WTC11 (cell line): ENCODE measurements around the gene APOL1. TPM values are rescaled to one million over a fixed set of nuclear protein-coding genes. Genes with fewer than 3 reads are reported as not detected.

ENCODE experiments used
- ATAC-seq: fragments of 200-7000 bp; cut with Tn5 transposase; 2 replicates; pipeline ENCODE4 v1.10.0; 2021; ENCODE audit warnings: mild to moderate bottlenecking, moderate library complexity
- CTCF ChIA-PET: fragments of 300-600 bp; sonication (Branson Sonifier 250); formaldehyde crosslinking; loops from one replicate; lab custom pipeline; 2021; ENCODE audit warnings: antibody characterized with exemption; lab: Charles Lee
- POLR2A ChIA-PET: fragments of 350-600 bp; sonication (Branson Sonifier 250); formaldehyde crosslinking; loops from one replicate; lab custom pipeline; 2021; ENCODE audit warnings: antibody characterized with exemption; lab: Charles Lee
- DNase-seq: peaks from one replicate; pipeline ENCODE4 v3.0.0; 2021; ENCODE audit warnings: low spot score
- H3K27ac Mint-ChIP-seq: 2 replicates; pipeline ENCODE4 v1.8.0; 2021; ENCODE audit warnings: mixed read lengths
- H3K27me3 Mint-ChIP-seq: 2 replicates; pipeline ENCODE4 v1.8.0; 2021; ENCODE audit warnings: low read depth, mild to moderate bottlenecking, moderate library complexity, mixed read lengths
- H3K36me3 Mint-ChIP-seq: 2 replicates; pipeline ENCODE4 v1.8.0; 2021; ENCODE audit warnings: mixed read lengths
- H3K4me1 Mint-ChIP-seq: 2 replicates; pipeline ENCODE4 v1.8.0; 2022; ENCODE audit warnings: mixed read lengths
- H3K4me3 Mint-ChIP-seq: 2 replicates; pipeline ENCODE4 v1.8.0; 2021; ENCODE audit warnings: mild to moderate bottlenecking, moderate library complexity, mixed read lengths
- H3K9me3 Mint-ChIP-seq: 2 replicates; pipeline ENCODE4 v1.8.0; 2021; ENCODE audit warnings: mixed read lengths
- AFF4 ChIP-seq: sonication (generic); formaldehyde crosslinking; IDR thresholded peaks from 2 replicates; pipeline ENCODE4 v1.8.1; 2023; ENCODE audit warnings: mild to moderate bottlenecking, missing genetic modification reagents, borderline replicate concordance
- ATF2 ChIP-seq: sonication (generic); formaldehyde crosslinking; IDR thresholded peaks from 2 replicates; pipeline ENCODE4 v1.8.1; 2022; ENCODE audit warnings: low read depth, missing genetic modification reagents, borderline replicate concordance
- CBFB ChIP-seq: sonication (generic); formaldehyde crosslinking; IDR thresholded peaks from 2 replicates; pipeline ENCODE4 v1.8.1; 2022; ENCODE audit warnings: mild to moderate bottlenecking, low read depth, missing genetic modification reagents
- CDX4 ChIP-seq: fragments of 250-450 bp; sonication (Bioruptor Pico); IDR thresholded peaks from 2 replicates; pipeline ENCODE4 v1.9.0; 2021; ENCODE audit warnings: moderate library complexity, mild to moderate bottlenecking, inconsistent platforms, borderline replicate concordance
- CREM ChIP-seq: sonication (generic); formaldehyde crosslinking; IDR thresholded peaks from 2 replicates; pipeline ENCODE4 v1.8.1; 2022; ENCODE audit warnings: mild to moderate bottlenecking, missing genetic modification reagents, moderate library complexity
- E2F5 ChIP-seq: sonication (generic); formaldehyde crosslinking; IDR thresholded peaks from 2 replicates; pipeline ENCODE4 v1.8.1; 2022; ENCODE audit warnings: mild to moderate bottlenecking, moderate library complexity, missing genetic modification reagents
- ETV6 ChIP-seq: sonication (generic); formaldehyde crosslinking; IDR thresholded peaks from 2 replicates; pipeline ENCODE4 v1.8.1; 2022; ENCODE audit warnings: mild to moderate bottlenecking, missing genetic modification reagents
- FOXJ3 ChIP-seq: sonication (generic); formaldehyde crosslinking; IDR thresholded peaks from 2 replicates; pipeline ENCODE4 v1.9.0; 2021; ENCODE audit warnings: missing genetic modification reagents, mild to moderate bottlenecking, borderline replicate concordance
- MAX ChIP-seq: sonication (generic); formaldehyde crosslinking; IDR thresholded peaks from 2 replicates; pipeline ENCODE4 v1.8.0; 2022; ENCODE audit warnings: mild to moderate bottlenecking, missing genetic modification reagents
- PREB ChIP-seq: sonication (generic); formaldehyde crosslinking; IDR thresholded peaks from 2 replicates; pipeline ENCODE4 v1.8.1; 2022; ENCODE audit warnings: mild to moderate bottlenecking, missing genetic modification reagents, moderate library complexity, borderline replicate concordance
- TCF7 ChIP-seq: sonication (generic); formaldehyde crosslinking; IDR thresholded peaks from 2 replicates; pipeline ENCODE4 v1.8.0; 2022; ENCODE audit warnings: mild to moderate bottlenecking, low read depth, missing genetic modification reagents, moderate library complexity
- USF2 ChIP-seq: sonication (generic); formaldehyde crosslinking; IDR thresholded peaks from 2 replicates; pipeline ENCODE4 v1.8.1; 2023; ENCODE audit warnings: mild to moderate bottlenecking, missing genetic modification reagents, moderate library complexity
- ZBTB43 ChIP-seq: sonication (generic); formaldehyde crosslinking; IDR thresholded peaks from 2 replicates; pipeline ENCODE4 v1.8.1; 2023; ENCODE audit warnings: mild to moderate bottlenecking, missing genetic modification reagents
- ZMAT4 ChIP-seq: fragments of 250-450 bp; sonication (Bioruptor Pico); IDR thresholded peaks from 2 replicates; pipeline ENCODE4 v1.9.0; 2021; ENCODE audit warnings: mild to moderate bottlenecking
- ZNF121 ChIP-seq: sonication (generic); formaldehyde crosslinking; IDR thresholded peaks from 2 replicates; pipeline ENCODE4 v1.8.0; 2023; ENCODE audit warnings: missing genetic modification reagents
- ZNF532 ChIP-seq: fragments of 250-450 bp; sonication (Bioruptor Pico); IDR thresholded peaks from 2 replicates; pipeline ENCODE4 v1.9.0; 2021; ENCODE audit warnings: mild to moderate bottlenecking, borderline replicate concordance
- total RNA-seq: library from RNA; stranded (reverse); gene quantifications from 3 replicates; pipeline ENCODE4 v1.2.3, GENCODE V29; 2021

Gene APOL1
- total RNA-seq, 1 experiment from 2014 or later = 0.35 TPM

- DNase-seq = no peak
- Mint-ChIP-seq H3K9me3 (peaks cover 11% of the 10 kb centered on the region), H3K4me3 (no peak overlapping the region), H3K27me3 (no peaks in the 10 kb centered on the region), H3K36me3 (peaks cover 85% of the 10 kb centered on the region), H3K27ac (no peak overlapping the region), H3K4me1 (peaks cover 5% of the 10 kb centered on the region; the same call in 1 of the 2 replicates)
- ChIA-PET CTCF (interaction anchor here (1.2 kb wide), 1 partner anchor 12 kb away, joined by 3 read pairs; no protein-coding TSS in a partner anchor), POLR2A (interaction anchor here (0.6 kb wide), 1 partner anchor 24 kb away, joined by 3 read pairs; no protein-coding TSS in a partner anchor)
- TF ChIP-seq MAX (CRISPR knock-in tag) = no peak
- no peak for TF ChIP-seq CBFB (CRISPR knock-in tag)
- no peak for TF ChIP-seq TCF7 (CRISPR knock-in tag)
- TF ChIP-seq ZMAT4 (CRISPR knock-in tag) = no peak
- no peak for TF ChIP-seq CDX4 (CRISPR knock-in tag)
- TF ChIP-seq ZNF532 = no peak
- no peak for TF ChIP-seq AFF4
- no peak for TF ChIP-seq PREB (CRISPR knock-in tag)
- ATAC-seq = no peak
Measured at GRCh38 chr22:36288571-36289405, 35.9 kb downstream of the APOL1 start.

GRCh38 chr22:36289406-36289870 is 36.5 kb downstream of the APOL1 start:
- no peak overlapping the region for H3K27ac Mint-ChIP-seq
- DNase-seq (no peak), ATAC-seq (no peak)
- H3K27me3 Mint-ChIP-seq = no peaks in the 10 kb centered on the region
- H3K36me3 Mint-ChIP-seq = peaks cover 88% of the 10 kb centered on the region
- POLR2A ChIA-PET = no interaction called here
- CTCF ChIA-PET = interaction anchor here (0.6 to 1.2 kb wide), 2 partner anchors 11 to 12 kb away, joined by 3 read pairs; no protein-coding TSS in a partner anchor
- H3K4me1 Mint-ChIP-seq = peaks cover 5% of the 10 kb centered on the region; the same call in 1 of the 2 replicates
- H3K9me3 Mint-ChIP-seq = peaks cover 11% of the 10 kb centered on the region
- H3K4me3 Mint-ChIP-seq = no peak overlapping the region
- no peak for TF ChIP-seq ATF2 (CRISPR knock-in tag)
- TF ChIP-seq ZBTB43 (CRISPR knock-in tag) = no peak
- TF ChIP-seq ZNF121 (CRISPR knock-in tag) = no peak
- no peak for TF ChIP-seq FOXJ3 (CRISPR knock-in tag)
- TF ChIP-seq USF2 (CRISPR knock-in tag) = no peak
- TF ChIP-seq ETV6 (CRISPR knock-in tag) = no peak
- TF ChIP-seq E2F5 (CRISPR knock-in tag) = no peak
- TF ChIP-seq CREM = no peak
